Panc1 (cell line): Measurements from ENCODE around the gene RGS4. TPM values are rescaled to one million over a fixed set of nuclear protein-coding genes. Genes with fewer than 3 reads are reported as not detected.

Experiments used
- ATAC-seq: fragments of 200-7000 bp; cut with Tn5 transposase; 2 replicates; pipeline ENCODE4 v1.9.1; 2020; ENCODE audit warnings: mild to moderate bottlenecking, moderate library complexity
- BruUV-seq: library from RNA; stranded (reverse); fragments of 400-500 nt; replicated peaks from 2 replicates; lab custom pipeline; 2021; lab: Mats Ljungman, UMichigan
- CTCF ChIA-PET: fragments of 300-600 bp; sonication (Branson Sonifier 250); formaldehyde crosslinking; loops from one replicate; lab custom pipeline; 2022; ENCODE audit warnings: antibody characterized with exemption; lab: Charles Lee
- POLR2A ChIA-PET: fragments of 300-600 bp; sonication (Branson Sonifier 250); formaldehyde crosslinking; loops from one replicate; lab custom pipeline; 2022; ENCODE audit warnings: antibody characterized with exemption; lab: Charles Lee
- DNase-seq: peaks from one replicate; pipeline ENCODE4 v3.0.0-alpha.2; 2010; ENCODE audit warnings: low read depth, low spot score
- H3K27ac ChIP-seq: 2 replicates; pipeline ENCODE4 v1.5.1; 2011; ENCODE audit warnings: mild to moderate bottlenecking, low read length, inconsistent platforms
- H3K27me3 ChIP-seq: fragments of 200-500 bp; sonication (Bioruptor generic); 2 replicates; pipeline ENCODE4 v1.6.0; 2014; ENCODE audit warnings: low read length, inconsistent platforms; ENCODE audit not compliant: control insufficient read depth, insufficient read depth
- H3K36me3 ChIP-seq: fragments of 200-500 bp; sonication (Bioruptor generic); 2 replicates; pipeline ENCODE4 v1.5.1; 2014; ENCODE audit warnings: inconsistent platforms, mild to moderate bottlenecking, low read length, moderate library complexity; ENCODE audit not compliant: control insufficient read depth, insufficient read depth
- H3K4me1 ChIP-seq: 2 replicates; pipeline ENCODE4 v1.5.1; 2011; ENCODE audit warnings: inconsistent platforms, mild to moderate bottlenecking, low read length, moderate library complexity; ENCODE audit not compliant: control insufficient read depth, insufficient read depth
- H3K4me3 ChIP-seq, 2 experiments: 2 replicates each; pipeline ENCODE4 v1.5.1; 2011 to 2012; ENCODE audit warnings: low read depth in 2 of 2, low read length in 2 of 2, mild to moderate bottlenecking in 2 of 2, inconsistent platforms in 1 of 2, moderate library complexity in 1 of 2
- H3K9me3 ChIP-seq: fragments of 200-500 bp; sonication (Bioruptor generic); 2 replicates; pipeline ENCODE4 v1.5.1; 2014; ENCODE audit warnings: low read depth, mild to moderate bottlenecking, inconsistent platforms, low read length, moderate library complexity; ENCODE audit not compliant: control insufficient read depth, insufficient read depth
- CTCF ChIP-seq: fragments of 450-650 bp; IDR thresholded peaks from 2 replicates; pipeline ENCODE4 v1.5.1; 2017; ENCODE audit warnings: mild to moderate bottlenecking
- POLR2AphosphoS5 ChIP-seq: IDR thresholded peaks from 2 replicates; pipeline ENCODE4 v1.6.1; 2012; ENCODE audit warnings: mild to moderate bottlenecking, low read depth, low read length, moderate library complexity
- SIN3A ChIP-seq: IDR thresholded peaks from 2 replicates; pipeline ENCODE4 v1.6.1; 2012; ENCODE audit warnings: low read depth, mild to moderate bottlenecking, low read length, moderate library complexity, borderline replicate concordance; ENCODE audit not compliant: insufficient read depth
- TCF7L2 ChIP-seq: IDR thresholded peaks from 2 replicates; pipeline ENCODE4 v1.6.1; 2011; ENCODE audit warnings: mild to moderate bottlenecking, low read depth, low read length, inconsistent platforms
- in situ Hi-C: cut with HindIII; loops from 2 replicates; pipeline ENCODE4 v1.10.0; 2016; ENCODE audit warnings: low sequenced_read_pairs, low pct_unique_long_range_greater_than_20kb
- intact Hi-C: fragments of 100-400 bp; cut with micrococcal nuclease; formaldehyde crosslinking; loops from one replicate; pipeline ENCODE4 v1.10.0; 2022; ENCODE audit not compliant: unreplicated experiment
- total RNA-seq: library from RNA; stranded (reverse); gene quantifications from one replicate; pipeline ENCODE4 v1.2.1, GENCODE V29; 2021; ENCODE audit not compliant: unreplicated experiment
- TF ChIP-seq, protein P1 (sequence below), 2 experiments: IDR thresholded peaks; 2 replicates each; pipeline ENCODE4 v1.6.1; 2011 to 2012; ENCODE audit warnings: low read depth in 2 of 2, control low read depth in 1 of 2, low read length in 1 of 2, mild to moderate bottlenecking in 1 of 2, moderate library complexity in 1 of 2; ENCODE audit not compliant: insufficient read depth in 1 of 2

RGS4 gene
- total RNA-seq, 1 experiment from 2014 or later = 0.26 TPM

GRCh38 chr1:163093579-163093978 is 24.4 kb downstream of the RGS4 start:
- BruUV-seq = no TSS peak

GRCh38 chr1:163094182-163094581 is 25.0 kb downstream of the RGS4 start:
- Histone ChIP-seq H3K27me3 (no peaks in the 10 kb centered on the region), H3K27ac (no peak overlapping the region), H3K36me3 (no peaks in the 10 kb centered on the region), H3K9me3 (no peaks in the 10 kb centered on the region), H3K4me1 (no peaks in the 10 kb centered on the region), H3K4me3 (no peak overlapping the region)
- CTCF ChIA-PET = interaction anchor here (0.7 kb wide), 1 partner anchor 166 kb away, joined by 4 read pairs; no protein-coding TSS in a partner anchor
- TF ChIP-seq POLR2AphosphoS5 (no peak), SIN3A (no peak), CTCF (no peak), TCF7L2 (no peak)
- TF ChIP-seq, protein P1, sequence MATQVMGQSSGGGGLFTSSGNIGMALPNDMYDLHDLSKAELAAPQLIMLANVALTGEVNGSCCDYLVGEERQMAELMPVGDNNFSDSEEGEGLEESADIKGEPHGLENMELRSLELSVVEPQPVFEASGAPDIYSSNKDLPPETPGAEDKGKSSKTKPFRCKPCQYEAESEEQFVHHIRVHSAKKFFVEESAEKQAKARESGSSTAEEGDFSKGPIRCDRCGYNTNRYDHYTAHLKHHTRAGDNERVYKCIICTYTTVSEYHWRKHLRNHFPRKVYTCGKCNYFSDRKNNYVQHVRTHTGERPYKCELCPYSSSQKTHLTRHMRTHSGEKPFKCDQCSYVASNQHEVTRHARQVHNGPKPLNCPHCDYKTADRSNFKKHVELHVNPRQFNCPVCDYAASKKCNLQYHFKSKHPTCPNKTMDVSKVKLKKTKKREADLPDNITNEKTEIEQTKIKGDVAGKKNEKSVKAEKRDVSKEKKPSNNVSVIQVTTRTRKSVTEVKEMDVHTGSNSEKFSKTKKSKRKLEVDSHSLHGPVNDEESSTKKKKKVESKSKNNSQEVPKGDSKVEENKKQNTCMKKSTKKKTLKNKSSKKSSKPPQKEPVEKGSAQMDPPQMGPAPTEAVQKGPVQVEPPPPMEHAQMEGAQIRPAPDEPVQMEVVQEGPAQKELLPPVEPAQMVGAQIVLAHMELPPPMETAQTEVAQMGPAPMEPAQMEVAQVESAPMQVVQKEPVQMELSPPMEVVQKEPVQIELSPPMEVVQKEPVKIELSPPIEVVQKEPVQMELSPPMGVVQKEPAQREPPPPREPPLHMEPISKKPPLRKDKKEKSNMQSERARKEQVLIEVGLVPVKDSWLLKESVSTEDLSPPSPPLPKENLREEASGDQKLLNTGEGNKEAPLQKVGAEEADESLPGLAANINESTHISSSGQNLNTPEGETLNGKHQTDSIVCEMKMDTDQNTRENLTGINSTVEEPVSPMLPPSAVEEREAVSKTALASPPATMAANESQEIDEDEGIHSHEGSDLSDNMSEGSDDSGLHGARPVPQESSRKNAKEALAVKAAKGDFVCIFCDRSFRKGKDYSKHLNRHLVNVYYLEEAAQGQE (IDR thresholded peaks at IDR 0.05; ENCODE audit: insufficient read depth in 1 of 2, low read depth in 2 of 2, low read length in 1 of 2) = no peak
- intact Hi-C loops = no loop called here
- in situ Hi-C loops = no loop called here
- POLR2A ChIA-PET = no interaction called here
- no TSS peak for BruUV-seq
- no peak for ATAC-seq
- no peak for DNase-seq

More at GRCh38 chr1:163093579-163093978, 24.4 kb downstream of the RGS4 start:
- Histone ChIP-seq H3K4me3 (no peak overlapping the region), H3K36me3 (no peaks in the 10 kb centered on the region), H3K9me3 (no peaks in the 10 kb centered on the region), H3K27ac (no peak overlapping the region), H3K4me1 (no peaks in the 10 kb centered on the region), H3K27me3 (no peaks in the 10 kb centered on the region)
- ChIA-PET CTCF (interaction anchor here (0.7 kb wide), 1 partner anchor 165 kb away, joined by 4 read pairs; no protein-coding TSS in a partner anchor), POLR2A (no interaction called here)
- intact Hi-C loops (no loop called here), in situ Hi-C loops (no loop called here)
- ATAC-seq = no peak
- TF ChIP-seq CTCF = no peak
- no peak for TF ChIP-seq POLR2AphosphoS5
- TF ChIP-seq SIN3A = no peak
- TF ChIP-seq, protein P1 (IDR thresholded peaks at IDR 0.05; ENCODE audit: insufficient read depth in 1 of 2, low read depth in 2 of 2, low read length in 1 of 2) = no peak
- no peak for TF ChIP-seq TCF7L2
- DNase-seq = no peak
